Esophagus muscularis mucosa (tissue), 3 donors: Measurements from ENCODE around the gene PTP4A1.

ENCODE experiments used
- EP300 ChIP-seq: sonication (generic); formaldehyde crosslinking; IDR thresholded peaks from one replicate; pipeline ENCODE4 v1.6.1; 2017; ENCODE audit warnings: antibody characterized with exemption
- TF ChIP-seq, protein P1 (sequence below), 3 experiments: fragments of 200-600 bp in 2 of 3; fragments of 450-650 bp in 1 of 3; sonication (generic) in 2 of 3; IDR thresholded peaks; one replicate each; pipeline ENCODE4 v1.5.1; 2017 to 2019; ENCODE audit warnings: antibody characterized with exemption in 3 of 3, mild to moderate bottlenecking in 2 of 3, moderate library complexity in 1 of 3

DNA sequence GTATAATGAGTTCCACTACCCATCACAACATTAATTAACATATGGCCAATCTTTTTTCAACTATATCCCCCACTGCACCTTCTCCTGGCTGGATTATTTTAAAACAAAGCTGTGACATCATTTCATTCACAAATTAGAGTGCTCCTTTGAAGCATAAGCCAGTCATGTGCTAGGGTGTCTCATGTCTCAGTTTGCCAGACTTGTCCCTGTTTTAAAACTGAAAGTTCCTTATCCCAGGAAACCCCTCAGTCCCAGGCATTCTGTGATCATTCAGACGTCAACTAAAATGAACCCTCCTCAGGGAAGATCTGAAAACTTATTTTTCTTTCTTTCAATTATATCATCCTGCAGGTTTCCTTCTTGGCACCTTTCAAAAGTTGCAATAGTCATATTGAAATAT is 29.3 kb upstream of the PTP4A1 start:
- TF ChIP-seq EP300, result no peak
- TF ChIP-seq, protein P1, sequence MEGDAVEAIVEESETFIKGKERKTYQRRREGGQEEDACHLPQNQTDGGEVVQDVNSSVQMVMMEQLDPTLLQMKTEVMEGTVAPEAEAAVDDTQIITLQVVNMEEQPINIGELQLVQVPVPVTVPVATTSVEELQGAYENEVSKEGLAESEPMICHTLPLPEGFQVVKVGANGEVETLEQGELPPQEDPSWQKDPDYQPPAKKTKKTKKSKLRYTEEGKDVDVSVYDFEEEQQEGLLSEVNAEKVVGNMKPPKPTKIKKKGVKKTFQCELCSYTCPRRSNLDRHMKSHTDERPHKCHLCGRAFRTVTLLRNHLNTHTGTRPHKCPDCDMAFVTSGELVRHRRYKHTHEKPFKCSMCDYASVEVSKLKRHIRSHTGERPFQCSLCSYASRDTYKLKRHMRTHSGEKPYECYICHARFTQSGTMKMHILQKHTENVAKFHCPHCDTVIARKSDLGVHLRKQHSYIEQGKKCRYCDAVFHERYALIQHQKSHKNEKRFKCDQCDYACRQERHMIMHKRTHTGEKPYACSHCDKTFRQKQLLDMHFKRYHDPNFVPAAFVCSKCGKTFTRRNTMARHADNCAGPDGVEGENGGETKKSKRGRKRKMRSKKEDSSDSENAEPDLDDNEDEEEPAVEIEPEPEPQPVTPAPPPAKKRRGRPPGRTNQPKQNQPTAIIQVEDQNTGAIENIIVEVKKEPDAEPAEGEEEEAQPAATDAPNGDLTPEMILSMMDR (IDR thresholded peaks at IDR 0.05), result no peak
